ENCODE measurements around the gene CAMSAP1.

The CAMSAP1 gene

GRCh38 chr9:135839516-135839915 is 67.8 kb downstream of the CAMSAP1 start:
- DNase-seq (ENCODE audit: low read depth, low spot score): no peak

GRCh38 chr9:135835131-135835530 is 72.2 kb downstream of the CAMSAP1 start:
- DNase-seq (ENCODE audit: low read depth, low spot score): no peak

- no peak for DNase-seq (ENCODE audit: low read depth, low spot score)
These were observed 73.5 kb downstream of the CAMSAP1 start for GRCh38 chr9:135833864-135834263.

- no peak for DNase-seq (ENCODE audit: low read depth, low spot score)
These were observed 76.8 kb downstream of the CAMSAP1 start for GRCh38 chr9:135830496-135830895.

- no peak for DNase-seq (ENCODE audit: low read depth, low spot score)
These were observed 78.7 kb downstream of the CAMSAP1 start for GRCh38 chr9:135828656-135829055.

- no peak for DNase-seq (ENCODE audit: low read depth, low spot score)
These were observed 79.3 kb downstream of the CAMSAP1 start for GRCh38 chr9:135827866-135828580.

- no peak for DNase-seq (ENCODE audit: low read depth, low spot score)
These were observed 80.0 kb downstream of the CAMSAP1 start for GRCh38 chr9:135827301-135827700.

- DNase-seq (ENCODE audit: low read depth, low spot score): no peak
These were observed 81.2 kb downstream of the CAMSAP1 start for GRCh38 chr9:135826188-135826545.

- no peak for DNase-seq (ENCODE audit: low read depth, low spot score)
These were observed 81.7 kb downstream of the CAMSAP1 start for GRCh38 chr9:135825435-135826187.

GRCh38 chr9:135823036-135823435 is 84.3 kb downstream of the CAMSAP1 start:
- DNase-seq (ENCODE audit: low read depth, low spot score): no peak

GRCh38 chr9:135822374-135822755 is 85.0 kb downstream of the CAMSAP1 start:
- DNase-seq (ENCODE audit: low read depth, low spot score): no peak

GRCh38 chr9:135821733-135822373 is 85.5 kb downstream of the CAMSAP1 start:
- no peak for DNase-seq (ENCODE audit: low read depth, low spot score)

GRCh38 chr9:135821116-135821515 is 86.2 kb downstream of the CAMSAP1 start:
- DNase-seq (ENCODE audit: low read depth, low spot score): no peak

- DNase-seq (ENCODE audit: low read depth, low spot score): no peak
These were observed 86.7 kb downstream of the CAMSAP1 start for GRCh38 chr9:135820661-135821060.

- no peak for DNase-seq (ENCODE audit: low read depth, low spot score)
These were observed 87.4 kb downstream of the CAMSAP1 start for GRCh38 chr9:135819905-135820304.

GRCh38 chr9:135818718-135819475 is 88.4 kb downstream of the CAMSAP1 start:
- DNase-seq (ENCODE audit: low read depth, low spot score): no peak

GRCh38 chr9:135817951-135818717 is 89.2 kb downstream of the CAMSAP1 start:
- no peak for DNase-seq (ENCODE audit: low read depth, low spot score)

GRCh38 chr9:135816651-135816970 is 90.7 kb downstream of the CAMSAP1 start:
- DNase-seq (ENCODE audit: low read depth, low spot score): no peak

GRCh38 chr9:135815830-135816650 is 91.3 kb downstream of the CAMSAP1 start:
- DNase-seq (ENCODE audit: low read depth, low spot score): no peak

GRCh38 chr9:135815413-135815812 is 91.9 kb downstream of the CAMSAP1 start:
- DNase-seq (ENCODE audit: low read depth, low spot score): no peak

Data from iPS DF 19.7 (cell line).